HG03439 (cell line): ENCODE data around the gene EPHA5.

ENCODE experiments used
- ATAC-seq: cut with Tn5 transposase; IDR thresholded peaks from one replicate; pipeline ENCODE4 v1.9.1; 2021; ENCODE audit warnings: mild to moderate bottlenecking, moderate library complexity; ENCODE audit not compliant: unreplicated experiment

The EPHA5 gene

GRCh38 chr4:65670331-65671031 lies at the start of gene EPHA5:
Gene EPHA5, minus strand, starts transcription at chr4:65670489. Its CDS starts 747 bp downstream, at chr4:65669742.
- no peak for ATAC-seq

DNA sequence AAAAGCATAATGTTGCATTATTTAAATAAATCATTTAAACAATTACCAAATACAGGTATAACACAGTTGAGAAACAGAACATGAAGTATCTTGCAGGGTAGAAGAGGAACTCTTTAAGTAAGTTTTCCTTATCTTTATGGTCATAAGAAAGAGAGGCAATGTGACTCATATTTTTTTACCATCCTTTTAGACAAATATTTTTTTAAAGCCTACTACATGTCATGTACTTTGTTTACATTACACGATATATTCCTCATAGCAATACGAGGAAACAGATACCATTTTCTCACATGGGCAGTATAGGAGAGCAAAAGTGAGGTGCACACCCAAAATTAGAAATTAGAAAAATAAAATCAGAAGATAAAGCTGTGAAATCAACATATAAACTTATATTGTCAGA lies 49.3 kb upstream of the EPHA5 start:
- no peak for ATAC-seq

- ATAC-seq, result no peak
Measured at GRCh38 chr4:65698631-65699030, 28.3 kb upstream of the EPHA5 start.

- ATAC-seq, result no peak
Measured at GRCh38 chr4:65696436-65696835, 26.1 kb upstream of the EPHA5 start.

GRCh38 chr4:65671372-65671771 lies 1.1 kb upstream of the EPHA5 start:
- ATAC-seq, result no peak

GRCh38 chr4:65670020-65670330 lies 314 bp downstream of the EPHA5 start:
- ATAC-seq, result no peak

DNA sequence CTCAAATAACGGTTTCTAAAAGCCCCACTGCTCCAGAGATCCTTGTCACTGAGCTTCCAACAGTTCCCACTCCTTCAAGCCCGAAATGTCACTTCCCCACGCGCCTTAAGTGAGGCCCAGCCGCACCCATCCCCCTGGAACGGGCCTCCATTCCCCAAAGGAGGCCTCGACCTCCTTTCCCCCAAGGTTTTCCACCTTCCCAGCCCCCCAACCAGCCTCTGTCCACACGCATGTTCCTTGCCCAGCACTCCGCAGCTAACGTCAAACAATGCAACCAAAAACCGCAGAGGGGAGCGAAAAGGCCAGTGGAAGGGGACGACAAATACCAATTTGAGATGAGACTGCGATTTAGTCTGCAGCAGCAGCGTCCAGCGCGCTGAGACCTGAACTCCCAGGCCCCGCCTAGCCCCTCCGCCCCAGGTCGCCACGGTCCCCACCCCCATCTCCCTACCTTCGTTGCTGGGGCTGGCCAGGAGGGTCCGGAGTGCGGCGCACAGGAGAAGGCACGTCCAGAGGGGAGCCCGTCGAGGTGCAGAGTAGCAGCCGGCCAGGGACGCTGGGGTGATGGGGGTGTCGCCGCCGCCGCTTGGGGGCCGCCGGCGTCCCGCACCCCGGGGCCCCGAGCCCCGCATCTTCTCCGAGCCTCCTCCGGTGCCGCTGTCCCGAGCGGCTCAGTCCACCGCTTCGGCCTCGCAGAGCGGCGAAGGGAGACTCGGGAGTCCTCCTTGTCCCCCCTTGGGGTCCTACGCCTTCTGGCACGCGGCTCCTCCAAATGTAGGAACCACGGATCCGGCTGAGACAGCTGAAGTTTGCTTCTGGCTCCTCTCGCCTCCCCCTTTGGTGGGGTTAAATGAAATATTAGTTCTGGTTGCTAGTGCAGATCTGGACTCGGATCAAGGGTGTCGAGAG lies 924 bp downstream of the EPHA5 start:
- no peak for ATAC-seq

- ATAC-seq, result no peak
Measured at GRCh38 chr4:65668201-65669089, 1.8 kb downstream of the EPHA5 start.

DNA sequence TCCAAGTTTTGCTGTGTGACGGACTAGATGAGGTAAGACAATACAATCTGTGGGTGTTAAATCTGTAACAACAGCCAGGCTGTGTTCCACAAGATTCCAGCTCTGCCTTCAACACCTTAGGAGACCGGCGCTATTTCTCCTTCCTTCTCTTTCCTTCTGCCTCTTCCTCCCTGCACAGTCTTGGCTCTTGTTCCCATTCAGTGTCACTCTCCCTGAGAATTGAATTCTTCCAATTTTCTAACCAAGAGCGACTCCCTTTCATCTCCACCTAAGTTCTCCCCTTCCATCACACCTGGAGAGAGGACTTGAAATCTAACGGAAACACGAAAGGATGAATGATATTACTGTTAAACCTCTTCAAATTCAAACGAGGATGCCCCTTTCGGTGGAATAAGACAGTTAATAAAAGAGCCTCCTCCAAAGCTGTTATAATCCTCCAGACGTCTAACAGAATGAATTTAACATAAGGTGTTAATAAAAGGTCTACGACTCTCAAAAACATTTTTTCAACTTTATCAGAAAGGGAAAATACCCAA lies 2.7 kb downstream of the EPHA5 start:
- ATAC-seq, result no peak

- no peak for ATAC-seq
Measured at GRCh38 chr4:65665771-65666523, 4.3 kb downstream of the EPHA5 start.

GRCh38 chr4:65661471-65661870 lies 8.8 kb downstream of the EPHA5 start:
- ATAC-seq, result no peak

- ATAC-seq, result no peak
Measured at GRCh38 chr4:65658117-65658516, 12.2 kb downstream of the EPHA5 start.

- no peak for ATAC-seq
Measured at GRCh38 chr4:65656008-65656407, 14.3 kb downstream of the EPHA5 start.

- no peak for ATAC-seq
Measured at GRCh38 chr4:65654976-65655375, 15.3 kb downstream of the EPHA5 start.

- ATAC-seq, result no peak
Measured at GRCh38 chr4:65653740-65654361, 16.4 kb downstream of the EPHA5 start.

- no peak for ATAC-seq
Measured at GRCh38 chr4:65651751-65652150, 18.5 kb downstream of the EPHA5 start.

GRCh38 chr4:65651031-65651430 lies 19.3 kb downstream of the EPHA5 start:
- no peak for ATAC-seq

GRCh38 chr4:65646136-65646535 lies 24.2 kb downstream of the EPHA5 start:
- ATAC-seq, result no peak

DNA sequence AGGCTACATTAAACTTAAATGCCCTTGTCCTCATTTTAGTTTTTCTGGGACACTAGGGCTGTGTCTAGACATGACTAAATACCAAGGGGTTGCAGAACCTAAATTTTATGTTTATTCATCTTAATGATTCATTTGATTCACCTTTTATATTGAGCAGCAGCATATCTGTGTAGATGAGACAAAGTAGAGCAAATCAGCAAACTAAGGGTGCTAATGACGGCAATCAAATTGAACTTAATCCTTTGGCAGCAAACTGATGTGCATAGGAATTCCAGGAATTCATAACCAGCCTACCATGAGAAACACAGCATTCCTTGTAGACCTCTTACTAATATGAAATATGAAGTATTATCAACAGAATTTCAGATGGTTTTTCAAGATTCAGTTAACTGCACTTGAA lies 25.1 kb downstream of the EPHA5 start:
- ATAC-seq, result no peak
